Measurements from ENCODE around the gene UBAC2. TPM values are rescaled to one million over a fixed set of nuclear protein-coding genes. Genes with fewer than 3 reads are reported as not detected.
A peak's percentile ranks its signal among the peaks of the same experiment; 100 is the strongest.

UBAC2 gene
- total RNA-seq, 4 donors from 2014 or later, result 54.4 to 65.9 (median 59.5) TPM

DNA sequence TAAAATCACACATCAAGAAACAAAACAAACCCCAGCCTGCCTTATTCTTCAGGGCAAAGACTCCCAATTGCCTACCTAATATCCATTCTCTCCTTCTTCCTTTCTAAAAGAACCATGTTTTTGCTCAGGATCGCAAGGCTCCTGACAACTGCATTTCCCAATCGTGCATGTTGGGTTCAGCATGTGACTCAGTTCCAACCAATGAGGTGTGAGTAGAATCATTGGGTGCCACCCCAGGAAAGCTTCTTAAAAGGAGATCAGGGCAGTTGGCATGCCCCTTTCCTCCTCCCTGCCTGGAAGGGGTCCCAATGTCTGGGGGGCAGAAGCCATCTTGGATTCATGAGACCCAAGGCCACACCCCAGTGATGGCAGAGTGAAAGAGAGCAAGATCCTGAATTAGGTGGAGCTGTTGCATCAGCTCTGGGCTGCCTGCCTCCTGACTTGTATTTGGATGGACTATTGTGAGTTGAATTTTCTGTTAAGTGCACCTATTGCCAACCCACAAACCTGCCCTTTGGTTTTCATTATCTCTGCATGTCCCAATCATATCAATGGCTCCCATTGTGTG, 26.0 kb upstream of the UBAC2 start:
- intact Hi-C loops (cut with DNase I; ENCODE audit: low total_unique reads), result loop anchor here (5.0 kb wide), 2 partner anchors 88 to 258 kb away; no protein-coding TSS in a partner anchor
- no peak overlapping the region for H3K4me3 ChIP-seq
- no peaks in the 10 kb centered on the region for H3K4me1 ChIP-seq
- H3K27me3 ChIP-seq, result no peaks in the 10 kb centered on the region
- H3K36me3 ChIP-seq, result no peaks in the 10 kb centered on the region
- TF ChIP-seq, protein P1, sequence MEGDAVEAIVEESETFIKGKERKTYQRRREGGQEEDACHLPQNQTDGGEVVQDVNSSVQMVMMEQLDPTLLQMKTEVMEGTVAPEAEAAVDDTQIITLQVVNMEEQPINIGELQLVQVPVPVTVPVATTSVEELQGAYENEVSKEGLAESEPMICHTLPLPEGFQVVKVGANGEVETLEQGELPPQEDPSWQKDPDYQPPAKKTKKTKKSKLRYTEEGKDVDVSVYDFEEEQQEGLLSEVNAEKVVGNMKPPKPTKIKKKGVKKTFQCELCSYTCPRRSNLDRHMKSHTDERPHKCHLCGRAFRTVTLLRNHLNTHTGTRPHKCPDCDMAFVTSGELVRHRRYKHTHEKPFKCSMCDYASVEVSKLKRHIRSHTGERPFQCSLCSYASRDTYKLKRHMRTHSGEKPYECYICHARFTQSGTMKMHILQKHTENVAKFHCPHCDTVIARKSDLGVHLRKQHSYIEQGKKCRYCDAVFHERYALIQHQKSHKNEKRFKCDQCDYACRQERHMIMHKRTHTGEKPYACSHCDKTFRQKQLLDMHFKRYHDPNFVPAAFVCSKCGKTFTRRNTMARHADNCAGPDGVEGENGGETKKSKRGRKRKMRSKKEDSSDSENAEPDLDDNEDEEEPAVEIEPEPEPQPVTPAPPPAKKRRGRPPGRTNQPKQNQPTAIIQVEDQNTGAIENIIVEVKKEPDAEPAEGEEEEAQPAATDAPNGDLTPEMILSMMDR (IDR thresholded peaks at IDR 0.05), result no peak
- no peak for TF ChIP-seq POLR2A (IDR thresholded peaks at IDR 0.05)
- no peak overlapping the region for H3K27ac ChIP-seq
- H3K9me3 ChIP-seq, result no peaks in the 10 kb centered on the region
- no peak for DNase-seq

DNA sequence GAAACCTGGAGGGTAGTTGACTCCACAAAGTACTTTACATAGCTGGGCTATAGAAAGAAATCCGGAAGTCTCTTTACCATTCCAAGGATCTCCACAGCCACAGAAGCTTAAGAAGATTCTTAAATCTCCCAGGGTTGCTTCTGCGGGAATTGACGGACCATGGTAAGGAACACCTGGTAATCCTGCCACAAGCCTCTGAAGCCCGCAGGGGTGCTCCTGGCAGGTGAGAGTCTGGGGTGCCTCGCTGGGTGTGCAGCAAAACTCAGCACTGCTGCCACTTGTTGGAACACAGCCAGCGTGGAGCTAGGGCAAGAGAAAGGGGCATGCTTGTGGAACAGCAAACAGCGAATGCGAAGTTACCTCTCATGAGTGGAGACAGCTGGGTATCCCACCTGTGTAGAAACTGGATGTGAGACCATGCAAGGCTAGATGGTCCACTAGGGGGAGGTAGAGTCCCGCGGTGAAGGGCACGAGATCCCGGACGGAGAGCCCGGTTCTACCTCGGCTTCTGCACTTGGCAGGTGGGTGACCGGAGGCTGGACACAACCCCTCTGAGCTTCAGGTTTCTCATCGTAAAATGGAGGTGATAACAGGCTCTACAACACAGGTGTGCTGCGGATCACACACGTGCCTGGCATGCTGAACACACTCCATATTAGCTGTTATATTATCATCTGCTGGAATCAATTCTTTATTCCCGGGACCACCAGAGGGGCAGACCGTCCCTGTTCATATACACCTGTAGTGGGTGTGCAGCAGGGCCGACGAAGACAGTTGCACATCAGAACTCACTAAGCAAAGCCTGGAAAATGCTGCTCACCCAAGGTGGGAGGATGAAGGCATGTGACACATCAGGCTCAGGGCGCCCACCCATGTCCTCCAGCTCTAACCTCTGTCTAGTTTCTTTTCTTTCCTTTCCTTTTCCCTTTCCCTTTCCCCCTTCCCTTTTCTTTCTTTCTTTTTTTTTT, 24.1 kb upstream of the UBAC2 start:
- intact Hi-C loops (cut with DNase I; ENCODE audit: low total_unique reads), result loop anchor here (5.0 kb wide), 2 partner anchors 86 to 256 kb away; no protein-coding TSS in a partner anchor
- H3K4me3 ChIP-seq, result no peak overlapping the region
- H3K36me3 ChIP-seq, result no peaks in the 10 kb centered on the region
- H3K9me3 ChIP-seq, result no peaks in the 10 kb centered on the region
- H3K4me1 ChIP-seq, result no peaks in the 10 kb centered on the region
- TF ChIP-seq, protein P1 (IDR thresholded peaks at IDR 0.05), result peak; percentile 80 to 88 (median 85)
- TF ChIP-seq POLR2A (IDR thresholded peaks at IDR 0.05), result no peak
- no peak overlapping the region for H3K27ac ChIP-seq
- DNase-seq, result peak; percentile 69 to 71
- H3K27me3 ChIP-seq, result no peaks in the 10 kb centered on the region

DNA sequence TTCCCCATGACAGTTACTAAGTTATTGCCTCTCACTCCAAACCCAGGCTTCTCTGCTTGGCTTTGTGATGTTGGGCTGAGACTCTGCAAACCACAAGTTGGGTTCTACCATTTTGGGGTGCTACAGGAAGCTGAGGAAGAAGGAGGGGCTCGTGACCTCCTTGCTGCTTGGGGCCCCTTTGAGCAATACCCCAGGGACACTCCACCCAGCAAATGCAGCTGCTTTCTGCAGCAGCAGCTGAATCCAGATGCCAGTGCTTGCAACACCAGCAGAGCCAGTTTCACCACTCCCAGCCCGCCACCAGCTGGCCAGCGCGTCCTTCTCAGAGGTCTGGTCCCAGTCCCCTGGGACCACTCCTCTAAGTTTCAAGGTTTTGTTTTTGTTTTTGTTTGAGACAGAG, 22.0 kb upstream of the UBAC2 start:
- no peak for TF ChIP-seq POLR2A (IDR thresholded peaks at IDR 0.05)
- TF ChIP-seq, protein P1 (IDR thresholded peaks at IDR 0.05), result no peak
- no peaks in the 10 kb centered on the region for H3K36me3 ChIP-seq
- no peaks in the 10 kb centered on the region for H3K9me3 ChIP-seq
- no peak for DNase-seq
- intact Hi-C loops (cut with DNase I; ENCODE audit: low total_unique reads), result loop anchor here (5.0 kb wide), 2 partner anchors 84 to 254 kb away; no protein-coding TSS in a partner anchor
- H3K27ac ChIP-seq, result no peak overlapping the region
- H3K27me3 ChIP-seq, result no peaks in the 10 kb centered on the region
- H3K4me1 ChIP-seq, result no peaks in the 10 kb centered on the region
- H3K4me3 ChIP-seq, result no peak overlapping the region

DNA sequence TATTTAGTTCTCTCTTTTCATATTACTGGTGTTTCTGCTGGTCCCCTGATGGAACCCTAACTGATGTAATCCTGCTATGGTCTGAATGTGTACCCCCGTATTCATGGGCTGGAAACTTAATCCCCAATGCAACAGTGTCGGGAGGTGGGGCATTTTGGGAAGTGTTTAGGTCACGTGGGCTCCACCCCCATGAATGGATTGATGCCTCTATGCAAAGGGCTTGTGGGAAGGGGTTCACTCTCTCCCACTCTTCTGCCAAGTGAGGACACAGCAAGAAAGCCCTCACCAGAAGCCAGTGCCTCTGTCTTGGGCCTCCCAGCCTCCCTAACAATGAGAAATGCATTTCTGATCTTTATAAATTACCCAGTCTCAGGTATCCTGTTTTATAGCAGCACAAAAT, 21.2 kb upstream of the UBAC2 start:
- intact Hi-C loops (cut with DNase I; ENCODE audit: low total_unique reads), result loop anchor here (5.0 kb wide), 2 partner anchors 83 to 253 kb away; no protein-coding TSS in a partner anchor
- DNase-seq, result no peak
- H3K9me3 ChIP-seq, result no peaks in the 10 kb centered on the region
- H3K27ac ChIP-seq, result no peak overlapping the region
- H3K4me3 ChIP-seq, result no peak overlapping the region
- no peaks in the 10 kb centered on the region for H3K36me3 ChIP-seq
- H3K27me3 ChIP-seq, result no peaks in the 10 kb centered on the region
- no peaks in the 10 kb centered on the region for H3K4me1 ChIP-seq
- TF ChIP-seq, protein P1 (IDR thresholded peaks at IDR 0.05), result no peak
- no peak for TF ChIP-seq POLR2A (IDR thresholded peaks at IDR 0.05)

DNA sequence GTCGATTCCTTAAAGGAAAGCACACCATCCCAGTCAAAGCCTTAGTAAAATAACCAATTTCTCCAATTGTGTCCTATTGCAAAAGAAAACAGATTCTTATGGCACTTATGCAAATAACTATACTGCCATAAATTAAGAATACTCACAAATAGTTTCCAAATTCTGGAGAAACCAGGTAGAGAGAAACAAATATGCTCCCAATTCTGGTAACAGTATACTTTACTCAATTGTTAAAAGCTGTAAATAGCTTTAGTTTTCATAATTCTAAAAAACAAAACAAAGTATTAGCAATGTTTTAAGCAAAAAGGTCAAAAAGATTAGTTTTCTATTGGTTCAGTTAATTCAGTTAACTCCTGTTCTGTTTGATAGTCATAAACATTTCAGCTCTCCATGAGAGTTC, 18.2 kb upstream of the UBAC2 start:
- H3K27me3 ChIP-seq, result no peaks in the 10 kb centered on the region

More for the DNA sequence above, 18.2 kb upstream of the UBAC2 start:
- Histone ChIP-seq H3K4me3 (no peak overlapping the region), H3K27ac (no peak overlapping the region), H3K9me3 (no peaks in the 10 kb centered on the region), H3K4me1 (no peaks in the 10 kb centered on the region), H3K36me3 (no peaks in the 10 kb centered on the region)
- no peak for DNase-seq
- intact Hi-C loops (cut with DNase I; ENCODE audit: low total_unique reads), result no loop called here
- TF ChIP-seq POLR2A (IDR thresholded peaks at IDR 0.05), result no peak
- TF ChIP-seq, protein P1 (IDR thresholded peaks at IDR 0.05), result no peak

Data from uterus (tissue), 4 donors.